Neural progenitor cell (in vitro differentiated cells): ENCODE data around the gene DLL4. TPM values are rescaled to one million over a fixed set of nuclear protein-coding genes. Genes with fewer than 3 reads are reported as not detected.
A peak's percentile ranks its signal among the peaks of the same experiment; 100 is the strongest.

ENCODE experiments used
- DNase-seq: peaks from one replicate; pipeline ENCODE4 v3.0.0-alpha.2; 2016; ENCODE audit warnings: low spot score
- H2AFZ ChIP-seq: fragments of 200-600 bp; sonication (generic); replicated peaks from 2 replicates; pipeline ENCODE4 v1.6.1; 2016; ENCODE audit warnings: antibody characterized with exemption
- H3F3A ChIP-seq: fragments of 200-600 bp; sonication (generic); 2 replicates; pipeline ENCODE4 v1.6.1; 2016; ENCODE audit warnings: antibody characterized with exemption, low read depth
- H3K27ac ChIP-seq: fragments of 200-600 bp; sonication (generic); 2 replicates; pipeline ENCODE4 v1.5.1; 2016; ENCODE audit warnings: mild to moderate bottlenecking
- H3K27me3 ChIP-seq: fragments of 200-600 bp; sonication (generic); 2 replicates; pipeline ENCODE4 v1.6.1; 2016; ENCODE audit warnings: mild to moderate bottlenecking, moderate library complexity
- H3K36me3 ChIP-seq: fragments of 200-600 bp; sonication (generic); 2 replicates; pipeline ENCODE4 v1.5.1; 2016
- H3K4me1 ChIP-seq: fragments of 200-600 bp; sonication (generic); 2 replicates; pipeline ENCODE4 v1.6.1; 2016; ENCODE audit warnings: mixed run types
- H3K4me2 ChIP-seq: fragments of 200-600 bp; sonication (generic); 2 replicates; pipeline ENCODE4 v1.6.1; 2016
- H3K4me3 ChIP-seq: fragments of 200-600 bp; sonication (generic); 2 replicates; pipeline ENCODE4 v1.5.1; 2016
- H3K79me2 ChIP-seq: fragments of 200-600 bp; sonication (generic); 2 replicates; pipeline ENCODE4 v1.6.1; 2016; ENCODE audit warnings: low read depth
- H3K9ac ChIP-seq: fragments of 200-600 bp; sonication (generic); 2 replicates; pipeline ENCODE4 v1.6.1; 2016
- H3K9me3 ChIP-seq: fragments of 200-600 bp; sonication (generic); 2 replicates; pipeline ENCODE4 v1.5.1; 2016; ENCODE audit warnings: low read depth
- H4K20me1 ChIP-seq: fragments of 200-600 bp; sonication (generic); 2 replicates; pipeline ENCODE4 v1.6.1; 2016; ENCODE audit warnings: low read depth
- H3K27ac Mint-ChIP-seq: 3 replicates; pipeline ENCODE4 v1.8.0; 2021; ENCODE audit warnings: mixed read lengths
- H3K27me3 Mint-ChIP-seq: 2 replicates; pipeline ENCODE4 v1.8.0; 2022; ENCODE audit warnings: low read depth, mild to moderate bottlenecking, inconsistent platforms, moderate library complexity, mixed read lengths; ENCODE audit not compliant: insufficient read depth
- H3K36me3 Mint-ChIP-seq: 3 replicates; pipeline ENCODE4 v1.8.0; 2021; ENCODE audit warnings: mixed read lengths
- H3K4me1 Mint-ChIP-seq: 3 replicates; pipeline ENCODE4 v1.8.0; 2021; ENCODE audit warnings: mixed read lengths
- H3K4me3 Mint-ChIP-seq: 3 replicates; pipeline ENCODE4 v1.8.0; 2021; ENCODE audit warnings: mild to moderate bottlenecking, moderate library complexity, mixed read lengths
- H3K9me3 Mint-ChIP-seq: 3 replicates; pipeline ENCODE4 v1.8.0; 2020; ENCODE audit warnings: mixed read lengths
- CTCF ChIP-seq: fragments of 200-600 bp; sonication (generic); IDR thresholded peaks from 2 replicates; pipeline ENCODE4 v1.5.1; 2017; ENCODE audit warnings: antibody characterized with exemption, mild to moderate bottlenecking
- EZH2 ChIP-seq: fragments of 200-600 bp; sonication (generic); IDR thresholded peaks from 2 replicates; pipeline ENCODE4 v1.6.1; 2017; ENCODE audit warnings: antibody characterized with exemption, mild to moderate bottlenecking, moderate library complexity
- EZH2phosphoT487 ChIP-seq: fragments of 200-600 bp; sonication (generic); IDR thresholded peaks from 2 replicates; pipeline ENCODE4 v1.6.1; 2017; ENCODE audit warnings: antibody characterized with exemption
- total RNA-seq: library from RNA; depleted of rRNA; stranded (reverse); fragments of >200 nt; gene quantifications from 2 replicates; pipeline ENCODE4 v1.2.3, GENCODE V29; 2015; ENCODE audit warnings: low replicate concordance

DLL4 gene
- total RNA-seq, 1 donor from 2014 or later, result not detected

GRCh38 chr15:40886586-40886985 lies 42.6 kb upstream of the DLL4 start:
- peaks cover 6% of the 10 kb centered on the region for H3K27me3 Mint-ChIP-seq
- Histone ChIP-seq H3K9me3 (no peaks in the 10 kb centered on the region), H3K4me3 (no peak overlapping the region), H3K27me3 (no peaks in the 10 kb centered on the region), H3K36me3 (no peaks in the 10 kb centered on the region), H3K9ac (no peak overlapping the region), H3K4me1 (no peaks in the 10 kb centered on the region), H3K4me2 (no peak overlapping the region), H4K20me1 (no peaks in the 10 kb centered on the region), H3K27ac (no peak overlapping the region), H2AFZ (no peak overlapping the region), H3K79me2 (no peaks in the 10 kb centered on the region), H3F3A (no peaks in the 10 kb centered on the region)
- H3K9me3 Mint-ChIP-seq, result peaks cover 2% of the 10 kb centered on the region
- H3K27ac Mint-ChIP-seq, result peak overlapping the region; percentile 1
- no peak for DNase-seq
- H3K36me3 Mint-ChIP-seq, result no peaks in the 10 kb centered on the region
- TF ChIP-seq CTCF (no peak), EZH2 (no peak), EZH2phosphoT487 (no peak)
- no peak overlapping the region for H3K4me3 Mint-ChIP-seq
- peaks cover under 1% of the 10 kb centered on the region for H3K4me1 Mint-ChIP-seq

GRCh38 chr15:40889112-40889511 lies 40.0 kb upstream of the DLL4 start:
- Mint-ChIP-seq H3K27ac (no peak overlapping the region), H3K36me3 (no peaks in the 10 kb centered on the region), H3K4me1 (peaks cover 9% of the 10 kb centered on the region), H3K27me3 (peaks cover 6% of the 10 kb centered on the region), H3K9me3 (no peaks in the 10 kb centered on the region), H3K4me3 (no peak overlapping the region)
- no peaks in the 10 kb centered on the region for H3K4me1 ChIP-seq
- no peak overlapping the region for H3K9ac ChIP-seq
- H3K27me3 ChIP-seq, result peaks cover 20% of the 10 kb centered on the region
- DNase-seq, result no peak
- TF ChIP-seq EZH2phosphoT487 (no peak), EZH2 (no peak), CTCF (no peak)
- H4K20me1 ChIP-seq, result no peaks in the 10 kb centered on the region
- no peak overlapping the region for H3K4me2 ChIP-seq
- no peak overlapping the region for H2AFZ ChIP-seq
- no peaks in the 10 kb centered on the region for H3K79me2 ChIP-seq
- H3K27ac ChIP-seq, result no peak overlapping the region
- no peaks in the 10 kb centered on the region for H3F3A ChIP-seq
- H3K9me3 ChIP-seq, result no peaks in the 10 kb centered on the region
- no peaks in the 10 kb centered on the region for H3K36me3 ChIP-seq
- no peak overlapping the region for H3K4me3 ChIP-seq

GRCh38 chr15:40891138-40891537 lies 38.0 kb upstream of the DLL4 start:
- H3K4me2 ChIP-seq, result no peak overlapping the region
- Mint-ChIP-seq H3K27ac (no peak overlapping the region), H3K4me3 (no peak overlapping the region)

More at GRCh38 chr15:40891138-40891537, 38.0 kb upstream of the DLL4 start:
- Histone ChIP-seq H3K4me3 (no peak overlapping the region), H3K27me3 (peaks cover 20% of the 10 kb centered on the region), H3K9me3 (no peaks in the 10 kb centered on the region), H3K36me3 (no peaks in the 10 kb centered on the region), H4K20me1 (no peaks in the 10 kb centered on the region), H3F3A (peaks cover 4% of the 10 kb centered on the region), H3K79me2 (peaks cover 17% of the 10 kb centered on the region), H3K27ac (no peak overlapping the region), H3K9ac (no peak overlapping the region), H3K4me1 (peaks cover 7% of the 10 kb centered on the region), H2AFZ (peak overlapping the region; percentile 19)
- H3K9me3 Mint-ChIP-seq, result no peaks in the 10 kb centered on the region
- peaks cover 9% of the 10 kb centered on the region for H3K27me3 Mint-ChIP-seq
- no peak for DNase-seq
- H3K36me3 Mint-ChIP-seq, result peaks cover 3% of the 10 kb centered on the region
- TF ChIP-seq CTCF (no peak), EZH2 (no peak), EZH2phosphoT487 (no peak)
- H3K4me1 Mint-ChIP-seq, result peaks cover 22% of the 10 kb centered on the region
